Prostate gland (tissue), 2 donors: ENCODE results near the gene FKBP14.

Experiments used
- POLR2A ChIP-seq: fragments of 450-650 bp; IDR thresholded peaks from one replicate; pipeline ENCODE4 v1.6.1; 2016; ENCODE audit warnings: antibody characterized with exemption, mild to moderate bottlenecking
- POLR2AphosphoS5 ChIP-seq: sonication (generic); formaldehyde crosslinking; IDR thresholded peaks from one replicate; pipeline ENCODE4 v1.6.1; 2017; ENCODE audit warnings: antibody characterized with exemption
- TF ChIP-seq, protein P1 (sequence below), 4 experiments: fragments of 200-600 bp in 2 of 4; fragments of 450-650 bp in 2 of 4; sonication (generic) in 2 of 4; IDR thresholded peaks; 1 replicate in 3 of 4; 2 replicates in 1 of 4; pipeline ENCODE4 v1.5.1; 2016 to 2019; ENCODE audit warnings: antibody characterized with exemption in 4 of 4, mild to moderate bottlenecking in 2 of 4, moderate library complexity in 2 of 4

DNA sequence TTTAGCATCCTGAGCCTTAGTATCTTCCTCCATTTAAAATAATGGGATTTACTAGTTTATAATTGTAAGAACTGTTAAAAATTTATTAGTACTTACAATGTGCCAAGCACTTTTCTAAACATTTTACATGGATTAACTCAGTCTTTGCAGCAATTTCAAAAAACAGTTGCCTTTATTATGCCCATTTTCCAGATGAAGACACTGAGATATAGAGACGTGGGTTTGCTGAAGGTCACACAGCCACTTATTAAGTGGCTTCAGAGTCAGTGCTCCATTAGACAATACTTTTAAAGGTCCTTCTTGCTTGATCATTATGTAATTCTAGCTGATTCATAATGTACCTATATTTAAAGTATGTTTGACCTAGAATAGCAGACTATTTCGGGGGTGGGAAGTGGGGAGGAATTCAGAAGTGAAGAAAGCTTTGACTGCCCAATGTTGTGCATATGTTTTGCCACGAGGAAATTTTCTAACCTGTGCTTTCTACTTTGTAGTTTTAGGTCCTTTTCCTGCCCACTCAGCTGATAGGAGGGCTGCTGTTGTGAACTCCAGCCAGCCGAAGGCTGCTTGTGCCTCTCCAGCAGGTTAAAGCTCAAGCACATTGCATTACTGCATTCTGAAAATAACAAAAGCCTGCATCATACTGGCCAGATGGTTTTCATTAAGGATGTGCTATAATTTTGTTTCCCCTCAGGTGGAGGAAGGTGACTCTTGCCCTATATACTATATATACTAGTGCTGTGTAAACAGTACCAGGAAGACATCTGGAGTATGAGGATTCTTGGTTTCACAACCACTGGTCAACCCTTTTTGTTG, 6.0 kb upstream of the FKBP14 start:
- TF ChIP-seq POLR2AphosphoS5 (no peak), POLR2A (no peak)
- TF ChIP-seq, protein P1, sequence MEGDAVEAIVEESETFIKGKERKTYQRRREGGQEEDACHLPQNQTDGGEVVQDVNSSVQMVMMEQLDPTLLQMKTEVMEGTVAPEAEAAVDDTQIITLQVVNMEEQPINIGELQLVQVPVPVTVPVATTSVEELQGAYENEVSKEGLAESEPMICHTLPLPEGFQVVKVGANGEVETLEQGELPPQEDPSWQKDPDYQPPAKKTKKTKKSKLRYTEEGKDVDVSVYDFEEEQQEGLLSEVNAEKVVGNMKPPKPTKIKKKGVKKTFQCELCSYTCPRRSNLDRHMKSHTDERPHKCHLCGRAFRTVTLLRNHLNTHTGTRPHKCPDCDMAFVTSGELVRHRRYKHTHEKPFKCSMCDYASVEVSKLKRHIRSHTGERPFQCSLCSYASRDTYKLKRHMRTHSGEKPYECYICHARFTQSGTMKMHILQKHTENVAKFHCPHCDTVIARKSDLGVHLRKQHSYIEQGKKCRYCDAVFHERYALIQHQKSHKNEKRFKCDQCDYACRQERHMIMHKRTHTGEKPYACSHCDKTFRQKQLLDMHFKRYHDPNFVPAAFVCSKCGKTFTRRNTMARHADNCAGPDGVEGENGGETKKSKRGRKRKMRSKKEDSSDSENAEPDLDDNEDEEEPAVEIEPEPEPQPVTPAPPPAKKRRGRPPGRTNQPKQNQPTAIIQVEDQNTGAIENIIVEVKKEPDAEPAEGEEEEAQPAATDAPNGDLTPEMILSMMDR (IDR thresholded peaks at IDR 0.05), result no peak
